Measurements from ENCODE around the gene RILPL1. TPM values are rescaled to one million over a fixed set of nuclear protein-coding genes. Genes with fewer than 3 reads are reported as not detected.
"Not testable (repeated sequence)": the region's sequence is repeated elsewhere in the genome, so short reads cannot be mapped to it uniquely, and the experiment has no call there.

RILPL1 gene
- total and polyA plus RNA-seq, 8 donors, result 3.0 to 8.8 (median 4.1) TPM

DNA sequence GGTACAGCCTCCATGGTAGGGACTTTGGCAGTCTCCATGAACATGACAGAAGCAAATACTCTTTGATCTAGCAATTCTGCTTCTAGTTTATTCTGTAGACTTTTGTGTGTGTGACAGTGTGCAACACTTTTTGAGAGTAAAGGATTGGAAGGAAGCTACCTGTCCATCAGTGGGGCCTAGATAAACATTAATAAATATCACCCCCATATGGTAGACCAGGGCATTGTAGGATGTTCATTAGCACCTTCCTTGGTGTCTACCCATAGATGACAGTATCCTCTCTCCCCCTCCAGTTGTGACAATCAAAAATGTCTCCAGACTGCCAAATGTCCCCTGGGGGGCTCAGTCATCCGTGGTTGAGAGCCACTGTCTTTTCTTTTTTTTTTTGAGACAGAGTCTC lies 64.7 kb downstream of the RILPL1 start:
- DNase-seq, result no peak
- H3K27me3 ChIP-seq, result no peaks in the 10 kb centered on the region
- H3K36me3 ChIP-seq, result peaks cover 0 to 3% (median 0%) of the 10 kb centered on the region in 3 donors
- 35 to 49% methylated on average over 1 of the region's 1 CpG for WGBS, 2 donors
- intact Hi-C loops (cut with DNase I), result no loop called here
- no peak overlapping the region for H3K4me3 ChIP-seq
- TF ChIP-seq, protein P1, sequence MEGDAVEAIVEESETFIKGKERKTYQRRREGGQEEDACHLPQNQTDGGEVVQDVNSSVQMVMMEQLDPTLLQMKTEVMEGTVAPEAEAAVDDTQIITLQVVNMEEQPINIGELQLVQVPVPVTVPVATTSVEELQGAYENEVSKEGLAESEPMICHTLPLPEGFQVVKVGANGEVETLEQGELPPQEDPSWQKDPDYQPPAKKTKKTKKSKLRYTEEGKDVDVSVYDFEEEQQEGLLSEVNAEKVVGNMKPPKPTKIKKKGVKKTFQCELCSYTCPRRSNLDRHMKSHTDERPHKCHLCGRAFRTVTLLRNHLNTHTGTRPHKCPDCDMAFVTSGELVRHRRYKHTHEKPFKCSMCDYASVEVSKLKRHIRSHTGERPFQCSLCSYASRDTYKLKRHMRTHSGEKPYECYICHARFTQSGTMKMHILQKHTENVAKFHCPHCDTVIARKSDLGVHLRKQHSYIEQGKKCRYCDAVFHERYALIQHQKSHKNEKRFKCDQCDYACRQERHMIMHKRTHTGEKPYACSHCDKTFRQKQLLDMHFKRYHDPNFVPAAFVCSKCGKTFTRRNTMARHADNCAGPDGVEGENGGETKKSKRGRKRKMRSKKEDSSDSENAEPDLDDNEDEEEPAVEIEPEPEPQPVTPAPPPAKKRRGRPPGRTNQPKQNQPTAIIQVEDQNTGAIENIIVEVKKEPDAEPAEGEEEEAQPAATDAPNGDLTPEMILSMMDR (IDR thresholded peaks at IDR 0.05), result no peak
- FAIRE-seq, result no peak
- no peaks in the 10 kb centered on the region for H3K9me3 ChIP-seq
- no peaks in the 10 kb centered on the region for H3K4me1 ChIP-seq
- H3K27ac ChIP-seq, result no peak overlapping the region
- peak in 1 of 4 donors; percentile 44 for ATAC-seq

DNA sequence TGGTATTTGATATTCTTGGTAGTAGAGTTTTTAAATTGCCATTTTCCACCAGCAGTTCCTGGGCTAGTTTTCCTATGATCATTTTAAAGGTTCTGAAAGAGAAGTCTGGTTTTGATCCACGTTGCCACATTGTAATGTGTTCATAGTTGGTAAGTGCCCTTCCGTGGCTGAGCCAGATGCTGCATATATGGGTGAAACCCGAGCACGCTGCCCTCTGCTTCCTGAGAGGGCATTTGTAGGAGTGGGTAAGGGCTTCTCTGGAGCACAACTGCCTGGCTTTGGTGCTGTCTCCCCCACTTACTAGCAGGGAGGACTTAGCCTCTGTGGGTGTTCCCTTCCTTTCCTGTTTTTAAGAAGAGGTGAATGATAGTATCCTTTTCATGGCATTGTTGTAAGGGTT lies 68.4 kb downstream of the RILPL1 start:
- no peaks in the 10 kb centered on the region for H3K27me3 ChIP-seq
- FAIRE-seq (no peak), DNase-seq (no peak), ATAC-seq (no peak)
- peaks cover 0 to 3% (median 0%) of the 10 kb centered on the region in 3 donors for H3K36me3 ChIP-seq
- no peak overlapping the region for H3K27ac ChIP-seq
- TF ChIP-seq, protein P1 (IDR thresholded peaks at IDR 0.05), result no peak
- H3K9me3 ChIP-seq, result no peaks in the 10 kb centered on the region
- intact Hi-C loops (cut with DNase I), result no loop called here
- peaks cover 0 to under 1% (median 0%) of the 10 kb centered on the region in 3 donors for H3K4me1 ChIP-seq
- 92 to 93% methylated on average over 4 of the region's 4 CpGs for WGBS, 2 donors
- no peak overlapping the region for H3K4me3 ChIP-seq

DNA sequence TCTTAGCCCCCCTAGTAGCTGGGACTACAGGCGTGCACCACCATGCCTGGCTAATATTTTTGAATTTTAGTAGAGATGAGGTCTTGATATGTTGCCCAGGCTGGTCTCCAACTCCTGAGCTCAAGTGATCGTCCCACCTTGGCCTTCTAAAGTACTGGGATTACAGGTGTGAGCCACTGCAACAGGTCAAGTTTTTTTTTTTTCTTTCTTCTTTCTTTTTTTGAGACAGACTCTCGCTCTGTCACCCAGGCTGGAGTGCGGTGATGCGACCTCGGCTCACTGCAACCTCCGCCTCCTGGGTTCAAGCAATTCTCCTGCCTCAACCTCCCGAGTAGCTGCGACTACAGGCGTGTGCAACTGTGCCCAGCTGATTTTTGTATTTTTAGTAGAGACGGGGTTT lies 70.3 kb downstream of the RILPL1 start:
- FAIRE-seq; H3K4me3 ChIP-seq; intact Hi-C loops (cut with DNase I); H3K36me3 ChIP-seq; H3K27me3 ChIP-seq; H3K9me3 ChIP-seq; ATAC-seq; DNase-seq; H3K27ac ChIP-seq: not testable (repeated sequence)
- peaks cover 0 to 13% (median 5%) of the 10 kb centered on the region in 3 donors for H3K4me1 ChIP-seq
- WGBS, 2 donors, result 94 to 96% methylated on average over 11 of the region's 11 CpGs

DNA sequence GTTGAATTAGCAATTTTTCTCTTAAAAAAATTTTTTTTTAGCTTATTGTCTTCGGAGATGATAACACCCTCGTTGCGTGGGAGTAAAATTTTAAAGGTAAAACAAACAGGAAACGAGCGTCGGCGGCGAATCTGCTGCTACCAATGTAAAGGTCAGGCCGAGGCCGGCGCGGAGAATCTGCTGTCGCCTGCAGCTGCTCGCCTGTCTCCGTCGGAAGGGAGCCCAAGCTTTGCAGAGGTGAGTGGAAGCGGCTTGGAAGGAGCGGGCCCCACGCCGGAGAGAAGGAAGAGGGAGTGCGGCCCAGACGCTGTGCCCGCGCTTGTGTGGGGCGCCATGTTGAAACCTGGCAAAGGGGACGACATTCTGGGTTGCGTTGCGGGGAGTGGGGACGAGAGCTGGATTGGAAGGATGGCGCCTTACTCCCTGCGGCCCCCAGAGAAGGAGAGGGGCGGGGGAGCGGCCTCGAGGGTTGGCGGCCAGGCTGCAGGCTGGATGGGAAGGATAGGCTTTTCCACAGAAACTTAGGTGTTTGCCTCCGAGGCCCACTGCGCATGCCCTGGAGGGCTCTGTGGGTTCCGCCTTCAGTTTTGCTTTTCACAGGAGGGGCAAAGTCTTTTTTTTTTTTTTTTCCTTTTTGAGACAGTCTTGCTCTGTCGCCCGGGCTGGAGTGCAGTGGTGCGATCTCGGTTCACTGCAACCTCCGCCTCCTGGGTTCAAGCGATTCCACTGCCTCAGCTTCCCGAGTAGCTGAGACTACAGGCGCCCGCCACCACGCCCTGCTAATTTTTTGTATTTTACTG lies 75.3 kb downstream of the RILPL1 start, which contains the start of gene SNRNP35:
Gene SNRNP35 (plus strand): TSS at position 160 of the 800 bp plus-strand sequence. CDS start 7,402 bp downstream, outside the sequence.
- Histone ChIP-seq H3K9me3 (no peaks in the 10 kb centered on the region), H3K4me3 (peak within 1 kb of the TSS; percentile 62 to 89 (median 85)), H3K27ac (peak within 1 kb of the TSS; percentile 99), H3K4me1 (peaks cover 0 to 13% (median 5%) of the 10 kb centered on the region in 3 donors), H3K27me3 (no peaks in the 10 kb centered on the region), H3K36me3 (no peaks in the 10 kb centered on the region)
- intact Hi-C loops (cut with DNase I), result no loop called here
- peak; percentile 82 to 91 (median 88) for ATAC-seq
- peak; percentile 67 to 89 (median 80) for DNase-seq
- no peak for FAIRE-seq
- TF ChIP-seq, protein P1 (IDR thresholded peaks at IDR 0.05), result no peak
- WGBS, 2 donors, result 0% methylated on average over 48 of the region's 48 CpGs

DNA sequence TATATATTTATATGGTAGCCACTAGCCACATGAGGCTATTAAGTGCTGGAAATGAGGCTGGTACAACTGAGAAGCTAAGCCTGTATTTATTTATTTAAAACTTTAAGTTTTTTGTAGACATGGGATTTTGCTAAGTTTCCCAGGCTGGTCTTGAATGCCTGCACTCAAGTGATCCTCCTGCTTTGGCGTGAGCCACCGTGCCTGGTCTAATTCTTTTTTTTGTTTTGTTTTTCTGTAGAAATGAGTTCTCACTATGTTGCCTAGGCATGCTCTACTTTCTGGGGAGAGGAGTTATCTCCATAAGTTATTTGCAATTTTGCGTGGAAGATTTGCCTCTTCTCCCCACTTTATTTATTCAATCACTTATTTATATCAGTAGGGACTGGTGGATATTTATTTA lies 80.4 kb downstream of the RILPL1 start:
- ATAC-seq, result no peak
- H3K36me3 ChIP-seq, result no peaks in the 10 kb centered on the region
- FAIRE-seq, result no peak
- no peaks in the 10 kb centered on the region for H3K27me3 ChIP-seq
- H3K9me3 ChIP-seq, result no peaks in the 10 kb centered on the region
- intact Hi-C loops (cut with DNase I), result no loop called here
- TF ChIP-seq, protein P1 (IDR thresholded peaks at IDR 0.05), result no peak
- H3K27ac ChIP-seq, result no peak overlapping the region
- no peak for DNase-seq
- no peak overlapping the region for H3K4me3 ChIP-seq
- WGBS, 2 donors, result 63 to 66% methylated on average over 3 of the region's 3 CpGs
- no peaks in the 10 kb centered on the region for H3K4me1 ChIP-seq

DNA sequence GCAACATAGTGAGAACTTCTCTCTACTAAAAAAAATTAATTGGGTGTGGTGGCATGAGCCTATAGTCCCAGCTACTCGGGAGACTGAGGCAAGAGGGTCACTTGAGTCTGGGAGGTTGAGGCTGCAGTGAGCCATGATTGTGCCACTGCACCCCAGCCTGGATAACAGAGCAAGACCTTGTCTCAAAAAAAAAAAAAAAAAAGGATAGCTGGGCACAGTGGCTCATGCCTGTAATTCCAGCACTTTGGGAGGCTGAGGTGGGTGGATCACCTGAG lies 81.3 kb downstream of the RILPL1 start:
- FAIRE-seq; H3K4me1 ChIP-seq; H3K9me3 ChIP-seq; H3K27ac ChIP-seq; ATAC-seq; H3K27me3 ChIP-seq; H3K4me3 ChIP-seq; H3K36me3 ChIP-seq; intact Hi-C loops (cut with DNase I): not testable (repeated sequence)
- 53 to 58% methylated on average over 1 of the region's 1 CpG for WGBS, 2 donors
- peak in 1 of 6 donors; percentile 13 for DNase-seq

Data from pancreas (tissue), 10 donors.